Nephron progenitor cell (in vitro differentiated cells): Measurements from ENCODE around the gene TOMM40.
"Not testable (repeated sequence)": the region's sequence is repeated elsewhere in the genome, so short reads cannot be mapped to it uniquely, and the experiment has no call there.

Experiments
- DNase-seq: peaks from one replicate; pipeline ENCODE4 v3.0.0; 2021
- H3K27ac Mint-ChIP-seq: 2 replicates; pipeline ENCODE4 v1.8.0; 2021; ENCODE audit warnings: mild to moderate bottlenecking, moderate library complexity, mixed read lengths
- H3K27me3 Mint-ChIP-seq: 2 replicates; pipeline ENCODE4 v1.8.0; 2021; ENCODE audit warnings: mild to moderate bottlenecking, low read depth, mixed read lengths; ENCODE audit not compliant: poor library complexity
- H3K36me3 Mint-ChIP-seq: 2 replicates; pipeline ENCODE4 v1.8.0; 2021; ENCODE audit warnings: low read depth, mixed read lengths
- H3K4me1 Mint-ChIP-seq: 2 replicates; pipeline ENCODE4 v1.8.0; 2021; ENCODE audit warnings: mixed read lengths
- H3K4me3 Mint-ChIP-seq: 2 replicates; pipeline ENCODE4 v1.8.0; 2021; ENCODE audit warnings: mild to moderate bottlenecking, moderate library complexity, mixed read lengths
- H3K9me3 Mint-ChIP-seq: 2 replicates; pipeline ENCODE4 v1.8.0; 2021; ENCODE audit warnings: mild to moderate bottlenecking, moderate library complexity, mixed read lengths
- CTCF ChIP-seq: fragments of 200-600 bp; sonication (generic); IDR thresholded peaks from 2 replicates; pipeline ENCODE4 v1.5.0; 2021; ENCODE audit warnings: antibody characterized with exemption

The TOMM40 gene

GRCh38 chr19:44875666-44876451, 15.2 kb upstream of the TOMM40 start:
- Mint-ChIP-seq H3K27ac (peak overlapping the region; percentile 87), H3K4me1 (peaks cover 37% of the 10 kb centered on the region), H3K27me3 (peaks cover 7% of the 10 kb centered on the region), H3K36me3 (peaks cover 50% of the 10 kb centered on the region), H3K9me3 (no peaks in the 10 kb centered on the region), H3K4me3 (no peak overlapping the region)
- DNase-seq = no peak
- TF ChIP-seq CTCF = no peak

DNA sequence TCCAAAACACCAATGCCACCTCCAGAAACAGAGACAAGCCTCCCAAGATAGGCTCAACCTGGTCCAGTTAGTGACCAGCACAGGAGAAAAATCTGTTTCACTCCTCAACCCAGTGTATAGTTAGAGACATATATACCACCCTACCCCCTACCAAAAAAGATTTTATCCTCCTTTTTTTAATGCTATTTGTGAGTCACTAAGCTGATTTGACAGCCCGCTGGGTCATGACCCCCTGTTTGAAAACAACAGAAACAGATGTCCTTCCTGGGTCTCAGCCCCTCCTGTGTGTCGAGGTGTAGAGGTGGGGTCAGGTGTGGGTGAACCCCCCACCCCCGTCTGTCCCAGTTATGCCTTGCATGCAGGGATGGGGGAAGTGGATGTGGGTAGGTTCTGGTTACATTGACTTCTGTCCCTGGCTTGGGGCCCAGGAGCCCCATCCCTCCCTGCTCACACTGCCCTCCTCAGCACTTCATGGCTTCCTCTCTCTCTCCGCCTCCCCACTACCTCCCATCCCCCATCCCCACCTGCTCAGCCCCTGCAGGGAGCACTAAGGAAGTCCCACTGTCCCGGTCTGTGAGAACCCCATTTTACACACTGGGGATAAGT, 14.0 kb upstream of the TOMM40 start:
- Mint-ChIP-seq H3K27ac (peak overlapping the region; percentile 83), H3K4me3 (no peak overlapping the region), H3K27me3 (peaks cover 7% of the 10 kb centered on the region), H3K9me3 (no peaks in the 10 kb centered on the region), H3K36me3 (peaks cover 46% of the 10 kb centered on the region), H3K4me1 (peaks cover 42% of the 10 kb centered on the region)
- no peak for TF ChIP-seq CTCF
- DNase-seq = no peak

- no peak for DNase-seq
- H3K4me1 Mint-ChIP-seq = peaks cover 42% of the 10 kb centered on the region
These were observed 12.8 kb upstream of the TOMM40 start for GRCh38 chr19:44878120-44878865.

DNA sequence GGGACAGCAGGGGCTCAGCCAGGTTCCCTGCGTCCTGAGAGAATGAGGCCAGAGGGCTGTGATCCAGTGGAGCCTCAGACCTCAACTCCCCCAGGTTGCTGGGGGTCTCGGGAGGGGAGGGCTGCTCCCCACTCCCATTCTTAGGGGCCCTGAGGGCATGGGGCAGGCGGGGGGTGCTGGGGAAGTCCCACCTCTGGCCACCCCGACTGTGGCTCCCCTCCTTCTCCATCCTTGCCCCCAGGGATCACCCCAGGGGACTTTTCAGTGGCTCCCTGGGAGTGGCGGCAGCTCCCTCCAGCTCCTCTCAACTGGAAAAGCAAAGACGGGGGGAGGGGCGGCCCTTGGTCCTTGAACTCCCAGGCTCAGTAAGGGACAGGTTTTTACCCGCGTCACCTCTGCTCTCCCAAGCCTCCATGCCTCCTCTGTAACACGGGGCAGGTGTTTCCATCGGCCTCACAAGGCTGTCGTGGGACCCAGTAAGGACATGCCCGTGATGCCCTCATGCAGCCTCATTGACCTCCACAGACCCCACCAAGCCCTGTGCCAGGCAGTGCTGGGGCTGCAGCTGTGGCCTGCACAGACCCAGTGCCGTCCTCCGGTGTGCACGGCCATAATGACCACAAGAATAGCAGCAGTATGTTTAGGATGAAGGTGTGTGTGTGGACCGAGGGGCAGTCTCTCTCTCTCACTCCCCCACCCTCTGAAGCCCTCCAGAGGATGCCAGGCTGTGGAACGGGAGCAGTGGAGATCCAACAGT, 11.6 kb upstream of the TOMM40 start:
- Mint-ChIP-seq H3K4me3 (no peak overlapping the region), H3K36me3 (peaks cover 33% of the 10 kb centered on the region), H3K9me3 (no peaks in the 10 kb centered on the region), H3K27ac (peak overlapping the region; percentile 87), H3K27me3 (peaks cover 4% of the 10 kb centered on the region), H3K4me1 (peaks cover 46% of the 10 kb centered on the region)
- TF ChIP-seq CTCF = no peak
- peak; percentile 41 for DNase-seq

More at GRCh38 chr19:44878120-44878865, 12.8 kb upstream of the TOMM40 start:
- H3K9me3 Mint-ChIP-seq = no peaks in the 10 kb centered on the region
- peak overlapping the region; percentile 87 for H3K27ac Mint-ChIP-seq
- peaks cover 39% of the 10 kb centered on the region for H3K36me3 Mint-ChIP-seq
- H3K27me3 Mint-ChIP-seq = peaks cover 4% of the 10 kb centered on the region
- H3K4me3 Mint-ChIP-seq = no peak overlapping the region
- TF ChIP-seq CTCF = no peak

- Mint-ChIP-seq H3K9me3 (no peaks in the 10 kb centered on the region), H3K27me3 (no peaks in the 10 kb centered on the region), H3K4me3 (no peak overlapping the region), H3K27ac (peak overlapping the region; percentile 12), H3K4me1 (peaks cover 34% of the 10 kb centered on the region), H3K36me3 (peaks cover 37% of the 10 kb centered on the region)
- TF ChIP-seq CTCF = no peak
- no peak for DNase-seq
These were observed 9.0 kb upstream of the TOMM40 start for GRCh38 chr19:44882063-44882462.

GRCh38 chr19:44882619-44883397, 8.2 kb upstream of the TOMM40 start:
- not testable (repeated sequence) for DNase-seq, H3K9me3 Mint-ChIP-seq, H3K4me3 Mint-ChIP-seq, H3K27me3 Mint-ChIP-seq
- peaks cover 28% of the 10 kb centered on the region for H3K4me1 Mint-ChIP-seq
- H3K27ac Mint-ChIP-seq = peak overlapping the region; percentile 36
- H3K36me3 Mint-ChIP-seq = peaks cover 41% of the 10 kb centered on the region
